GM12878 (cell line): ENCODE measurements around the gene MBNL1.

Experiments
- BHLHE40 ChIP-seq, 2 experiments: fragments of 450-650 bp in 1 of 2; IDR thresholded peaks; 2 replicates each; pipeline ENCODE4 v1.6.1; 2011 to 2017; ENCODE audit warnings: low read depth in 2 of 2, borderline replicate concordance in 1 of 2, improper control_type of control experiment in 1 of 2, low read length in 1 of 2, mild to moderate bottlenecking in 1 of 2
- CEBPB ChIP-seq, 2 experiments: fragments of 150-350 bp in 1 of 2; IDR thresholded peaks; 2 replicates each; pipeline ENCODE4 v1.6.1; 2012 to 2014; ENCODE audit warnings: low read depth in 2 of 2, low read length in 2 of 2, borderline replicate concordance in 1 of 2, inconsistent platforms in 1 of 2
- TF ChIP-seq, protein P1 (sequence below): fragments of 450-650 bp; formaldehyde crosslinking; IDR thresholded peaks from 2 replicates; pipeline ENCODE4 v1.4.0; 2020; ENCODE audit warnings: mild to moderate bottlenecking, moderate library complexity

DNA sequence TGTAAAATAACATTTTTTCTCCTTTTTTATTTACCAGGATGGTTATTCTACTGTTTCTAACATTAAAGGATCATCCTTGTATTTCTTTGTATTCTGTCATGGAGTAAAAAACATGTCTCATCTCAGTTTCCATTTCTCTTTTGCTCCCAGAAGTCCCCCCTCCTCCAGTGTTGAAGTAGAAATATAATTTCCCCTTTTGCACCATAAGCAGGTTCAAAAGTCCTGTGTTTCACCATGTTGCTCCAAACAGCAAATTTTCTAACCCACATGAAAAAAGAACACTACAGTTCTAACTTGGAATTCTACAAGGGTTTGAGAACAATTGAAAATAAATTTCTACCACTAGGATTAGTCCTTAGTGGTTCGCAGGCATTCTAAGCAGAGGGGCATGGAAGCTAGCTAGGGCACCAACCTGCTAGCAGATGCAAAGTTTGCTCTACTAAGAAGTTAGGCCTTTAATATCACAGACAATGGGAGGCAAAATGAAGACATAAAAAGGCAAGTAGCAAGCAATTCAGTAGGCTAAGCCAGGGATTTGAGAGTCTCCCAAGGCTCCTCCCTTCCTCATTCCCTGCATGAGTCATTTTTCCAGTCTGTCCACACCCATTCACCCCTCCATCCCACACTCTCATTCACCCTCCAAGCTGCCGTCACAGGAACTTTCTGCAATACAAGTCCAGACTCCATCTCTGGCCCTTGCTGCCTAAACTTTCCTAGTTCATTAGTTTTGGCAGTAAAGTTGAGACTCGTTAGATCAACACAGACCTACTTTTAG is 2.3 kb upstream of the MBNL1 start:
- TF ChIP-seq BHLHE40 (IDR thresholded peaks at IDR 0.05; ENCODE audit: borderline replicate concordance in 1 of 2, low read depth in 2 of 2, low read length in 1 of 2) (no peak), CEBPB (IDR thresholded peaks at IDR 0.05; ENCODE audit: borderline replicate concordance in 1 of 2, low read depth in 2 of 2, low read length in 2 of 2) (no peak)
- TF ChIP-seq, protein P1, sequence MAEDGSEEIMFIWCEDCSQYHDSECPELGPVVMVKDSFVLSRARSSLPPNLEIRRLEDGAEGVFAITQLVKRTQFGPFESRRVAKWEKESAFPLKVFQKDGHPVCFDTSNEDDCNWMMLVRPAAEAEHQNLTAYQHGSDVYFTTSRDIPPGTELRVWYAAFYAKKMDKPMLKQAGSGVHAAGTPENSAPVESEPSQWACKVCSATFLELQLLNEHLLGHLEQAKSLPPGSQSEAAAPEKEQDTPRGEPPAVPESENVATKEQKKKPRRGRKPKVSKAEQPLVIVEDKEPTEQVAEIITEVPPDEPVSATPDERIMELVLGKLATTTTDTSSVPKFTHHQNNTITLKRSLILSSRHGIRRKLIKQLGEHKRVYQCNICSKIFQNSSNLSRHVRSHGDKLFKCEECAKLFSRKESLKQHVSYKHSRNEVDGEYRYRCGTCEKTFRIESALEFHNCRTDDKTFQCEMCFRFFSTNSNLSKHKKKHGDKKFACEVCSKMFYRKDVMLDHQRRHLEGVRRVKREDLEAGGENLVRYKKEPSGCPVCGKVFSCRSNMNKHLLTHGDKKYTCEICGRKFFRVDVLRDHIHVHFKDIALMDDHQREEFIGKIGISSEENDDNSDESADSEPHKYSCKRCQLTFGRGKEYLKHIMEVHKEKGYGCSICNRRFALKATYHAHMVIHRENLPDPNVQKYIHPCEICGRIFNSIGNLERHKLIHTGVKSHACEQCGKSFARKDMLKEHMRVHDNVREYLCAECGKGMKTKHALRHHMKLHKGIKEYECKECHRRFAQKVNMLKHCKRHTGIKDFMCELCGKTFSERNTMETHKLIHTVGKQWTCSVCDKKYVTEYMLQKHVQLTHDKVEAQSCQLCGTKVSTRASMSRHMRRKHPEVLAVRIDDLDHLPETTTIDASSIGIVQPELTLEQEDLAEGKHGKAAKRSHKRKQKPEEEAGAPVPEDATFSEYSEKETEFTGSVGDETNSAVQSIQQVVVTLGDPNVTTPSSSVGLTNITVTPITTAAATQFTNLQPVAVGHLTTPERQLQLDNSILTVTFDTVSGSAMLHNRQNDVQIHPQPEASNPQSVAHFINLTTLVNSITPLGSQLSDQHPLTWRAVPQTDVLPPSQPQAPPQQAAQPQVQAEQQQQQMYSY (CRISPR knock-in tag): no peak
